Mucosa of rectum (tissue), 2 donors: ENCODE results near the gene TCF20.

Experiments
- H3K27ac ChIP-seq, 2 donors: one replicate each; pipeline ENCODE4 v1.7.0; 2013; ENCODE audit warnings: inconsistent platforms in 2 of 2, low read depth in 2 of 2, low read length in 2 of 2
- H3K27me3 ChIP-seq, 2 donors: one replicate each; pipeline ENCODE4 v1.7.0; 2013; ENCODE audit warnings: low read length in 2 of 2; ENCODE audit not compliant: control insufficient read depth in 2 of 2, insufficient read depth in 2 of 2
- H3K36me3 ChIP-seq, 2 donors: one replicate each; pipeline ENCODE4 v1.7.0; 2013; ENCODE audit warnings: low read length in 2 of 2; ENCODE audit not compliant: control insufficient read depth in 2 of 2, insufficient read depth in 2 of 2
- H3K4me1 ChIP-seq, 2 donors: one replicate each; pipeline ENCODE4 v1.7.0; 2013; ENCODE audit warnings: low read length in 2 of 2, mild to moderate bottlenecking in 1 of 2; ENCODE audit not compliant: control insufficient read depth in 2 of 2, insufficient read depth in 2 of 2
- H3K4me3 ChIP-seq, 2 donors: one replicate each; pipeline ENCODE4 v1.7.0; 2013; ENCODE audit warnings: low read length in 2 of 2
- H3K9ac ChIP-seq, 2 donors: one replicate each; pipeline ENCODE4 v1.7.0; 2013; ENCODE audit warnings: low read length in 2 of 2, low read depth in 1 of 2, mild to moderate bottlenecking in 1 of 2
- H3K9me3 ChIP-seq, 2 donors: one replicate each; pipeline ENCODE4 v1.7.0; 2013; ENCODE audit warnings: low read length in 2 of 2; ENCODE audit not compliant: control insufficient read depth in 2 of 2
- donor health status: healthy.
- donor health status: Normal muscosa, but diverticular disease.

The TCF20 gene

DNA sequence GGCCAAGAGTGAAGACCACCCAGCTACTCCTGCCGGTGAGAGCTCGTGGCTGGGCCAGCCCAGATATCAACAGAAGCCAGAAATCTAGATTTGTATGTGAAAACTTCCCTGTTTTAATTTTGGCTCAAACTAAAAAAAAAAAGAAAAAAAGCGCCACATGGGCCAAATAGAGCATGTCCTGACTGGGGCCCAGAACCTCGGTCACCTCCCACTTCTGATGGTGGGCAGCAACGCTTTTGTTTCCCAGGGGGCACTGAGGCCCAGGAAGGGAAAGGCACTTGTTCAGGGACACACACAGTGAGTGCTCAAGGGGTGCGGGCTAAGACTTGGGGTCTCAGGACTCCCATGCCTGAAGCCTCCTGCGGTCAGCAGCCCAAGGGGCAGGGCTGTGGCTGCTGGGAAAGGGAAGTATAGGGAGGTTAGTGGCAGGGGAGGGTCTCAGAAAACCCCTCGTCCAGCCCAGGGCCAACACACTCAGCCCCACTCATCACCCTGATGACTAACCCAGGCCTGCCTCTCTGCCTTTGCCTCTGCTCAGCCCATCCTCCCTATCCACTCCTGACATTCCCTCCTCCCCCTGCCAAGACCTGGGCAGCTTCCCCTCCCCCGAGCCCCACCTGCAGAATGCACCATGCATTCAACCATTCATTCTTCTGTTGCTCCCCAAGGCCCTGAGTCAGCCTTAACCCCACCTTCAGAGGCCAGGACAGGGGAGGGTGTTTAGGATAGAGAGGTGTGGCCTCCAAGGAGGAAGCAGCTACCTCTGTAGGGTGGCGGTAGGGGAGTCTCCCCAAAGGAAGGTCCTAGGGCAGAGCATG is 30.0 kb upstream of the TCF20 start:
- peaks cover 29 to 38% of the 10 kb centered on the region in 2 donors for H3K4me1 ChIP-seq
- H3K36me3 ChIP-seq: no peaks in the 10 kb centered on the region
- no peaks in the 10 kb centered on the region for H3K9me3 ChIP-seq
- peak overlapping the region; percentile 44 for H3K4me3 ChIP-seq
- H3K27ac ChIP-seq: peak overlapping the region; percentile 45 to 73
- H3K27me3 ChIP-seq: no peaks in the 10 kb centered on the region
- H3K9ac ChIP-seq: peak overlapping the region in 1 of 2 donors; percentile 16

DNA sequence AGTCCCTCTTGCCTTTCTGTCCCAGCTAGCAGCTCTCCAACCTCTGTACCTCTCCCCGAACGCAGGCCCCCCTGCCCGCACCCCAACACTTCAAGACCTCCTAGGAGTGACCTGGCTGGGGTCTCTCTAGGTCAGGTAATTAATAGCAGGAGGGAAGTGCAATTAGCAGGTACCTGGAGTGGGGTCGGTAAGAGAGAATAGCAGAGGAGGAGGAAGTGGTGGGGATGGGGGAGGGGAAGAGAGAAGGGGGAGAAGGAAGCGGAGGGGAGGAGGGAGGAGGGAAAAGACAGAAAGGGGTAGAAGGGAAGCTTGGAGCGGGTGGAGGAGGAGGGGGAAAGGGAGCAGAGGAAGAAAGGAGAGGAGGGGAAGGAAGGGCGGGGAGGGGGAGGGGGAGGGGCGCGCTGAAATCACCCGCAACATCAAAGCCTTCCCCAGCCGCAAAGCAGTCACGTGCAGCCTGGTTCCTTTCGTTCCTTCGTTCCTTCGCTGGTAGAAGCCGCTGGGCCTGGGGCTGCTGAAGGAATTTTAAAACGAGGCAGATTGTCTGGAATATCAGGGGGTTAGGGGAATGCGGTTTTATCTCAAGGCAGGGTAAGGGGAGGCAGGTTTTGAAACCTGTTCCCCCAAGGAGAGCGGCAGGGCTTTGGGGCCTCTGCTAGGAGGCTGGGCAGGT is 29.3 kb upstream of the TCF20 start:
- Histone ChIP-seq H3K9me3 (no peaks in the 10 kb centered on the region), H3K4me1 (peaks cover 29 to 38% of the 10 kb centered on the region in 2 donors), H3K9ac (peak overlapping the region in 1 of 2 donors; percentile 16), H3K4me3 (peak overlapping the region in 1 of 2 donors; percentile 44), H3K27me3 (no peaks in the 10 kb centered on the region), H3K36me3 (no peaks in the 10 kb centered on the region), H3K27ac (peak overlapping the region; percentile 45 to 73)

DNA sequence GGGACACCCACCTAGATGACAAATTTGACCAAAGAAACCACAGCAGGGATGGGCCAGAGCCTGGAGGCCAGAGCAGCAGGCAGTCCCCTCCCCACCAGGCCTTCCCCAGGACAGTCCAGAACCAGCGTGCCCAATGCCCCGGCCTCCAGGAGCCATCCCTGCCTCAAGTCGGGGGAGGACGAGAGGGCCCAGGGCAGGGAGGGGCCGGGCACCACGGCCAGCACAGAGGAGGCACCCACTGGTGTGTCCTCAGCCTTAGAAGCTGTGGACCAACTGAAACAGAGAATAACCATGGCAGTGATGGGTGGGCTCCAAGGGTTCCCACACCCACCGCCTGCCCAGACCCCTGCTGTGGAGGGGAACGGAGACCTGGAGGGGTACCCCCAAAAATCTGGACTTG is 28.3 kb upstream of the TCF20 start:
- no peaks in the 10 kb centered on the region for H3K9me3 ChIP-seq
- no peak overlapping the region for H3K4me3 ChIP-seq
- no peaks in the 10 kb centered on the region for H3K36me3 ChIP-seq
- H3K4me1 ChIP-seq: peaks cover 24 to 43% of the 10 kb centered on the region in 2 donors
- H3K27me3 ChIP-seq: no peaks in the 10 kb centered on the region
- H3K27ac ChIP-seq: no peak overlapping the region
- no peak overlapping the region for H3K9ac ChIP-seq

DNA sequence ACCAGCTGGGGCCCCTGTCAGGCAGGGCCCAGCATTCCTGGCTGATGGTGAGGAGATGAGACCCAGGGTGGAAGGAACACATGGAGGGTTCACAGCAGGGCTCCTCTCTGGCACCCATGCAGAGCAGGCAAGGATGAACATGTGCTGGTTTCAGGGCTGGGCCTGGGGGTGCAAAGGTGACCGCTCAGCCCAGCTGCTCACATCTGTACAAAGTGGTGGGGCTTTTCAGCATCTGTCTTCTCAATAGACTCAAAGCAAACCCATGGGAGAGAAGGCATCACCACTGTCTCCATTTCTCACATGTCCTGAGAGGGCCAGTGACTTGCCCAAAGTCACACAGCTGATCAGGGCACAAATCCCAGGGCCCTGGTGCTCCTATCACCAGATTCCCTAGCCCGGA is 27.3 kb upstream of the TCF20 start:
- no peak overlapping the region for H3K4me3 ChIP-seq
- no peak overlapping the region for H3K9ac ChIP-seq
- H3K27ac ChIP-seq: no peak overlapping the region
- H3K27me3 ChIP-seq: no peaks in the 10 kb centered on the region
- H3K9me3 ChIP-seq: no peaks in the 10 kb centered on the region
- H3K36me3 ChIP-seq: no peaks in the 10 kb centered on the region
- H3K4me1 ChIP-seq: peaks cover 29 to 43% of the 10 kb centered on the region in 2 donors

DNA sequence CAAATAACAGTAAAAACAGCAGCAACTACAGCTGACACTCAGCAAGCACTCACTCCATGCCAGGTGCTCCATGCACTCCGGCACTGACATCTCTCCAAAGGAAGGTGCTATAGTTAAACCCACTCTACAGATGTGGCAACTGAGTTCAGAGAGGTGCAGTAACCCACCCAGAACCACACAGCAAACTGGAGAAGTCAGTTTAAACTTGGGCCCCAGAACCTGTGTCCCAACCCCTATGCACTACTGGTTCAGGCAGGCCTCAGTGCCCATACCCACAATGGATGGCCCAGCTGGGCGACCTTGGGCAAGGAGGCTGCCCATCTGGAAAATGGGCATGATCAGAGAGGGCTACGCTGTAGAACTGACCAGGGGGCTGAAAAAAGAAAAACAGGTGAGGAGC is 26.4 kb upstream of the TCF20 start:
- peaks cover 37 to 47% of the 10 kb centered on the region in 2 donors for H3K4me1 ChIP-seq

DNA sequence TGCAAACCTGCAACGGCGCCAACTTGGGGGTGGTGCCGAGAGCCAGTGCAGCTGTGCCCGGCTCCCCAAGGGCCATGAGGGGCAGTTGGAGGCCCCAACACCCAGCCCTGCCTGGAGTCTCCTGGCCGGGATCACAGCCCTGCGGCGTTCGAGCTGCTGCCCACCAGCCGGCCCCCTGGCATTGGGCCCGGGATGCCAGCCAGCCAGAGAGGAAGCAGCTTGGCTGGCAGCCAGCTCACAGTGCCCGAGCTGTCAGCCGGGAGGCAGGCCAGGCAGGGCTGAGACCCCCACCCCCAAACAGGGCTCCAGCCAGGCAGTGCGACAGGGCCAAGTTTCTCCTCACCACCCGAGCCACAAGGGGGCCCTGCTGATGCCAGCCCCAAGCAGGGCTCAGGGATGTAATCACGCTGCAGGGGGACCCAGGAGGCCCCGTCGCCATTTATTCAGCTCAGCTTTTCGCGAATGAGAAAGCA is 26.0 kb upstream of the TCF20 start:
- Histone ChIP-seq H3K4me3 (no peak overlapping the region), H3K36me3 (no peaks in the 10 kb centered on the region), H3K4me1 (peaks cover 38 to 45% of the 10 kb centered on the region in 2 donors), H3K27ac (no peak overlapping the region), H3K9ac (no peak overlapping the region), H3K27me3 (no peaks in the 10 kb centered on the region), H3K9me3 (no peaks in the 10 kb centered on the region)

More for the DNA sequence above, 26.4 kb upstream of the TCF20 start:
- Histone ChIP-seq H3K9me3 (no peaks in the 10 kb centered on the region), H3K27ac (no peak overlapping the region), H3K9ac (no peak overlapping the region), H3K36me3 (no peaks in the 10 kb centered on the region), H3K27me3 (no peaks in the 10 kb centered on the region), H3K4me3 (no peak overlapping the region)

DNA sequence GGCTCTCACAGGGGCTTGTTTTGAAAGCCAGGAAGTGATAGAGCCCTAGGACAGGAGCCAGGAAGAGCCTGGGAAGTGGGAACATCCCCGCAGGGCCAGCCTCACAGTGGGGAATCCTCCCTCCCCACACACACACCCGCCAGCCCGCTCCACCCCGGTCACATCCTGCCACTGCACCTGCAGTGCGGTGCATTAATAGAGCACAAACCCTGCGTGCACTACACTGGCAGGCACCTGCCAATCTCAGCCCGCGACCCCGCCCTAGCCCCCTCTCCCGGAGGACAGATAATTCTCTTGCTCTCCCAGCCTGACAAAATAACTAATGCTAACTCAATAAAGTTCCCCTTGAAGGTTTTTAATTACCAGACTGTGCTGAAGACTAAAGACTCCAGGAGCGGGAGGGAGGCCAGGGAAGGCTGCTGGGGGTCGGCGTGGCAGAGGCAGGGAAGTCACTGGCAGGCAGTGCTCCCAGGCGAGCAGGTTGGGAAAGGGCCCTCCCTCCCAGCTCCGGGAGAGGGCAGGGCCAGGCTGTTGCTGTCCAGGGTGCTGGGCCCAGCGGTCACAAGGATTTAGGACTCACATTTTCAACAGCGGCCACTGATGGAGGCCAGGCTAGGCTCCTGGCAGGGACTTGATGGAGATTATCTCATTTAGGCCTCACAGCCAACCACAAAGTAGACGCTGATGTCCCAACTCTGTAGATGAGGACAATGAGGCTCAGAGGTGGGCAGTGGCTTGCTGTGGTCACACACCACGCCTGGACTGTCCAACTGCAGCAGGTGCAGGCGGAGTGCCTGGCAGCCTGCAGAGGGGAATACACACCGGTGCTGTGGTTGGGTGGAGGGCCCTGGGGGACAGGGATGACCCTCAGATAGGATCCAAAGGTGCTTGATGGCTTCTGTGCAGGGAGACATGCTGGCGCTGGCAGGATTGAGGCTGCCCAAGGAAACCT is 23.9 kb upstream of the TCF20 start:
- Histone ChIP-seq H3K27ac (peak overlapping the region in 1 of 2 donors; percentile 18), H3K27me3 (no peaks in the 10 kb centered on the region), H3K36me3 (no peaks in the 10 kb centered on the region), H3K9ac (no peak overlapping the region), H3K4me1 (peaks cover 23 to 28% of the 10 kb centered on the region in 2 donors), H3K4me3 (no peak overlapping the region), H3K9me3 (no peaks in the 10 kb centered on the region)

DNA sequence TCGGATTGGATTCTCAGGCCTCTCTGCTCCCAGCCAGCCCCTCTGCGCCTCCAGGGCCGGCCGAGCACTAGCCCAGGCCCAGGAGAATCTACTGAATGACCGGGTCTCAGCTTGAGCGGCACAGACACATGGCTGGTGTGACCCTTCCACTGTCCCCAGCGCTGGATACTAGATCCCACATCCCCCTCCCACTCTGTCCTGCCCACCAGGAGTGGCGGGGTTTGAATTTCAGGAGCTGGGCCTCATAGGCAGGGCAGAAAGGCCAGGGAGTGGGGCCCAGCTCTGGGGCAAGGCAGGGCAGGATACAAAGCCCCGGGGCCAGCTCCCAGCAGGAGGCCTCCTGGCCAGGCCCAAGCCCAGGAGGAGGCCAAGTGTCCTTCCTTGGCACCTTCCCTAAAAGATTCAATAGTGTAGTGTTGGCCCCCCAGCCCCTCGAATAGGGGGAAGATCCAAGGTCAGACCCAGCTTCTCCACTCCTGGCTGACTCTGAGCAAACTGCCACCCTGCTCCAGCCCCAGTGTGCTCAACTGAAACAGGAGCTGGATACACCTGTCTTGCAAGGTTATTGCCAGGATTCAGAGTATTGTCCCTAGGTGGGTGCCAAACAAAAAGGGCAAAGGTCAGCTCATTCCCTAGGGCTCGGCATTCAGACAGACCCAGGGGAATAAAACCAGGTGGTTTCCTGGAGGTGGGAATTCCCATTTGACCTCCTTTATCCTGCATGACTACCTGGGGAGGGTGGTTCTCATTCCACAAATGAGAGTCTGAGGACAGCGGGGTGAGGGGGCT is 22.5 kb upstream of the TCF20 start:
- Histone ChIP-seq H3K4me3 (no peak overlapping the region), H3K9me3 (no peaks in the 10 kb centered on the region), H3K36me3 (no peaks in the 10 kb centered on the region), H3K27me3 (no peaks in the 10 kb centered on the region), H3K9ac (peak overlapping the region; percentile 8 to 16), H3K4me1 (peaks cover 23 to 28% of the 10 kb centered on the region in 2 donors), H3K27ac (peak overlapping the region; percentile 51 to 68)

DNA sequence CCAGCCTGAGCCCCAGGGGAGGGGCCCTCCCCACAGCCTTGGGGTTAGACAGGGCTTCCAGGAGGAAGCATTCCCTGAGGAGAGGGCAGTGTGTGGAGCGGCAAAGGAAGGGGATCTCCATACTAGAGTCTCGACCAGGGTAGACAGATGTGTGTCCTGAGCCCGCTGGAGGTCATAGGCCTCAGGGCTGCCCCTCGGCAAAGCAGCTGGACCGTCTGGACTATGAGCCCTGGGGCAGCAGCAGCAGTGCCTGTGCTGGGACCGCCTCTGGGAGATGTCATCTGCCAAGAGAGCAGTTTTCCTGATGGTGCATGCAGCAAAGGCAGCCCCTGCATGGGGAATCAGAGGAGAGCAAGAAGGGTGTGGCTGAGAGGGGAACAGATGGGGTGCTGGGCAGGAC is 20.8 kb upstream of the TCF20 start:
- Histone ChIP-seq H3K27ac (no peak overlapping the region), H3K4me1 (peaks cover 19 to 25% of the 10 kb centered on the region in 2 donors), H3K27me3 (no peaks in the 10 kb centered on the region), H3K9ac (no peak overlapping the region), H3K36me3 (no peaks in the 10 kb centered on the region), H3K9me3 (no peaks in the 10 kb centered on the region), H3K4me3 (no peak overlapping the region)
